Measurements from ENCODE around the gene MEG3. TPM values are rescaled to one million over a fixed set of nuclear protein-coding genes. Genes with fewer than 3 reads are reported as not detected.

MEG3 gene
- total and polyA plus RNA-seq, 2 experiments from 2014 or later: not detected

GRCh38 chr14:100826391-100827100, 628 bp downstream of the MEG3 start:
- Histone ChIP-seq H3K9me3 (ENCODE audit: low read depth) (no peaks in the 10 kb centered on the region), H3K27me3 (no peaks in the 10 kb centered on the region), H3K4me3 (no peak overlapping the region), H3K27ac (no peak overlapping the region), H3K36me3 (no peaks in the 10 kb centered on the region), H3K4me1 (ENCODE audit: low read depth) (no peaks in the 10 kb centered on the region)
- no peak for DNase-seq (ENCODE audit: low read depth in 1 of 2, low spot score in 1 of 2)
- TF ChIP-seq, protein P1, sequence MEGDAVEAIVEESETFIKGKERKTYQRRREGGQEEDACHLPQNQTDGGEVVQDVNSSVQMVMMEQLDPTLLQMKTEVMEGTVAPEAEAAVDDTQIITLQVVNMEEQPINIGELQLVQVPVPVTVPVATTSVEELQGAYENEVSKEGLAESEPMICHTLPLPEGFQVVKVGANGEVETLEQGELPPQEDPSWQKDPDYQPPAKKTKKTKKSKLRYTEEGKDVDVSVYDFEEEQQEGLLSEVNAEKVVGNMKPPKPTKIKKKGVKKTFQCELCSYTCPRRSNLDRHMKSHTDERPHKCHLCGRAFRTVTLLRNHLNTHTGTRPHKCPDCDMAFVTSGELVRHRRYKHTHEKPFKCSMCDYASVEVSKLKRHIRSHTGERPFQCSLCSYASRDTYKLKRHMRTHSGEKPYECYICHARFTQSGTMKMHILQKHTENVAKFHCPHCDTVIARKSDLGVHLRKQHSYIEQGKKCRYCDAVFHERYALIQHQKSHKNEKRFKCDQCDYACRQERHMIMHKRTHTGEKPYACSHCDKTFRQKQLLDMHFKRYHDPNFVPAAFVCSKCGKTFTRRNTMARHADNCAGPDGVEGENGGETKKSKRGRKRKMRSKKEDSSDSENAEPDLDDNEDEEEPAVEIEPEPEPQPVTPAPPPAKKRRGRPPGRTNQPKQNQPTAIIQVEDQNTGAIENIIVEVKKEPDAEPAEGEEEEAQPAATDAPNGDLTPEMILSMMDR (IDR thresholded peaks at IDR 0.05; ENCODE audit: low read depth, low read length): no peak

DNA sequence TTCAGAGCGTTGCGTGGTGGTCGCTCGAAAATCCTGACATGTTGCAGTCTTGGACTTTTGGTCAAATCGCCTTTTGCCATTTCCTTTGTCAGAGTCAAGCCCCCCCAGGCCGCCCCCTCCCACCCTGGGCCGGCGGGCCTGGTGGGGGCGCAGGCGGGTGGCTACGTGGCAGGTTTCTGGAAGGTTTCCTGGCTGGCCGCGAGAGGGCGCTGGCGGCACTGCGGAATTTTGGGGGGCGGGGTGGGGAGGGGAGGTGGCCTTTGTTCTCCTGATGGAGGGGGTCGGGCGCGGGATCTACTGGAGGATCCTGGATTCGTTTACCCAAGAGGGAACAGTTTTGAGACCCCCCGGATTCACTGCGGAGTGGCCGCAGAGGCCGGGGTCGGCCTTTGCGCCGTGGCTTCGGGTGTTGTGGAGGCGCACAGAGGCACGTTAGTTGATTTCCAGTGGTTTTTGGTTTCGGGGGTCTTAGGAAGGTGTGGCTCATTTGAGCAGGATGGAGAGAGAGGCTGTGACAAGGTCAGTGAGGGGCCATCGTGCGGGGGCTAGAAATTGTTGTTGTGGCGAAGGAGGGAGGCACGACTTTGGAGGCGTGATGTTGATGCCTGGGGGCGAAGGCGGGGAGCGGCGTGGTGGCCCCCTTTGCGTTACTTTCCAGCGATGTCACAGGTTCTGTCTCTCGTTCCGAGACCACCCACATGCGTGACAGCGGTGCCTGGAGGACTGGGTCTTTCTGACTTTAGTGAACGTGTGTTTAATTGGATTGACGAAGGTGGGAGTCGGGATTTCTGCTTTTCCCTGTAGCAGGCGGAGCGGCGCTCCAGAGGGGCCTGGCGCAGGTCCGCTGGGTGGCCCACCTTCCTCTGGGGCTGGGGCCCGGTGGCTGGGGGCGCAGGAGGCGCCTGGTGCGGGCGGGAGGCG, 1.4 kb downstream of the MEG3 start:
- Histone ChIP-seq H3K4me3 (no peak overlapping the region), H3K9me3 (ENCODE audit: low read depth) (no peaks in the 10 kb centered on the region), H3K27me3 (no peaks in the 10 kb centered on the region), H3K36me3 (no peaks in the 10 kb centered on the region), H3K4me1 (ENCODE audit: low read depth) (no peaks in the 10 kb centered on the region), H3K27ac (no peak overlapping the region)
- TF ChIP-seq, protein P1 (IDR thresholded peaks at IDR 0.05; ENCODE audit: low read depth, low read length): peak; percentile 46
- DNase-seq (ENCODE audit: low read depth in 1 of 2, low spot score in 1 of 2): peak in 1 of 2 donors; percentile 39

DNA sequence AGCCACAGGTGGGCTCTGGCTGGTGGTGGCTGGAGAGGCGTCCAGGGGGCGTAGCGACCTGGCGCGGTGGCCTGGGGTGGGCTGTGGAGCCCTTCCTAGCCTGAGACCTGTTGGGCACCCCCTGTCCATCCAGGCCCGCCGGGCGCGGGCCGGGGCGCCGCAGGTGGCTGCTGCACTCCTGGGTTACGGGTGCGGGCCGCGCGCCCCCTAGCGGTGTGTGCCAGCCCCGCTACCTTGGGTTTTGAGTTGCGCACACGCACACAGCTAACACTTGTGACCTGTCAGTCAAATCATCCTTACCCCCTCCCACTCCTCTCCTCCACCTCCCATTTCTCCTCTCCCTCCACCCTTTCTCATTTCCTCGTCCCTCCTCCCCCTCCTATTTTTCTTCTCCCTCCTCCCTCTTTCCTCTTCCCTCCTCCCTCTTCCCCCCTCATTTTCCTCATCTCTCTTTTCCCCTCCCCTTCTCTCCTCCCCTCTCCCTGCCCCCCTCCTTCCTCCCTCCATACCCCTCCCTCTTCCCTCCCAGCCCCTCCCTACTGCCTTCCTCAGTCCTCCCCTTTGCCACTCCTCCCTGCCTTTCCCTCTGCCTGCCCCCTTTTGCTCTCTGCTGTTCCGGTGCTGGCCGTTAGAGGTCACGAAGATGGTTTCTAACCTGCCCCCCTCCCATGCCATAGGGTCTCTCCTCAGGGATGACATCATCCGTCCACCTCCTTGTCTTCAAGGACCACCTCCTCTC, 2.3 kb downstream of the MEG3 start:
- TF ChIP-seq, protein P1 (IDR thresholded peaks at IDR 0.05; ENCODE audit: low read depth, low read length): peak; percentile 70
- no peaks in the 10 kb centered on the region for H3K9me3 ChIP-seq (ENCODE audit: low read depth)
- no peaks in the 10 kb centered on the region for H3K36me3 ChIP-seq
- H3K4me1 ChIP-seq (ENCODE audit: low read depth): no peaks in the 10 kb centered on the region
- no peak overlapping the region for H3K27ac ChIP-seq
- no peaks in the 10 kb centered on the region for H3K27me3 ChIP-seq
- DNase-seq (ENCODE audit: low read depth in 1 of 2, low spot score in 1 of 2): peak in 1 of 2 donors; percentile 75
- no peak overlapping the region for H3K4me3 ChIP-seq

DNA sequence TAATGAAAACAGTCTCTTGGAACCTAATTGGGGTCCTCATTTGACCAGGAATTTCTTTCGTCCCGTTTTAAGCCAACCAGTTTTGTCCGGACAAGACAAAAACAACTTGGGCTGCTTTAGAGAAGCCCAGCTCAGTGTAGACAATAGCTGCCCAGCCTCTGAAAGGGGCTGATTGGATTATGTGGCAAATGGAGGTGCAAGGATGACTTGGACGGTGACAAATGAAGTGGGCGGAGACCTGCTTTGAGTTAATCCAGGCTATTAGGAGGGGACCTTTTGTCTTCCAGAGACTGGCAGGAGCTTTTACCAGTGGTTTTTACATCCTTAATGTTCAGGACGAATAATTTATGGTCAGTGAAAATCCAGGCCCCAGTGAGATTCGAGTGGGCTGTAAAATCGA, 4.8 kb downstream of the MEG3 start:
- Histone ChIP-seq H3K27me3 (no peaks in the 10 kb centered on the region), H3K9me3 (ENCODE audit: low read depth) (no peaks in the 10 kb centered on the region), H3K4me3 (no peak overlapping the region), H3K4me1 (ENCODE audit: low read depth) (no peaks in the 10 kb centered on the region), H3K36me3 (no peaks in the 10 kb centered on the region), H3K27ac (no peak overlapping the region)
- no peak for DNase-seq (ENCODE audit: low read depth in 1 of 2, low spot score in 1 of 2)
- TF ChIP-seq, protein P1 (IDR thresholded peaks at IDR 0.05; ENCODE audit: low read depth, low read length): no peak

DNA sequence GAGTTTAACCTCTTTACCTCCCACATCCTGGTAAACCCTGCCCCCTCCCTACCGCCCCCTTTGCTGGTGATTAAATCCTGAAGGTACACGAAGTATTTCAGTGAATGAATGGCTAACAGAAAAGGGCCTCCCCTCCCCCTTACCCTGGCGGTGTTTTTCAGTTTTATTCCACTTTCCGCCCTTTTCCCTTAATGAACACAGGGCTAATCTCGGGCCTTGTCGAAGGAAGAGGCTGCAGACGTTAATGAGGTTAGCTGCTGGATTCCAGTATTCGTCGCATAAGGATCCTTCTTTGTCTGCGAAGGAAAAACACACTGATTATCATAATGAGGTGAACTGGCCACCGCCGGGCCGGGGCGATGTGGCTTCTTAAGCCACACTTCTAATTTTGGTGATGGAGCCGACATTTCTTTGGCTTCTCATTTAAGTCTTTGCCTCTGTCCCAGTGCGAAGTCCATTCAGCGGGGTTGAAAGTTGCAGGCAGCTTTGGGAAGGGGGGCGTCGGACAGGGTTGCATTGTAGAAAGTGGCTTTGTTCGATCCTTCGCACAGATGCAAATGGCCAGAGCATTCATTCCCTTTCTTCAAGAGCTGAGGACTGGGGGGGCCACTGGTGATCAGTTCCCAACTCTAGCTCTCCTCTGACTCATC, 6.5 kb downstream of the MEG3 start:
- no peaks in the 10 kb centered on the region for H3K36me3 ChIP-seq
- no peak overlapping the region for H3K27ac ChIP-seq
- H3K9me3 ChIP-seq (ENCODE audit: low read depth): no peaks in the 10 kb centered on the region
- H3K4me3 ChIP-seq: no peak overlapping the region
- TF ChIP-seq, protein P1 (IDR thresholded peaks at IDR 0.05; ENCODE audit: low read depth, low read length): no peak
- DNase-seq (ENCODE audit: low read depth in 1 of 2, low spot score in 1 of 2): no peak
- no peaks in the 10 kb centered on the region for H3K27me3 ChIP-seq
- H3K4me1 ChIP-seq (ENCODE audit: low read depth): no peaks in the 10 kb centered on the region

Measured in cardiac muscle cell (in vitro differentiated cells and primary cell).